Measurements from ENCODE around the gene HPN. TPM values are rescaled to one million over a fixed set of nuclear protein-coding genes. Genes with fewer than 3 reads are reported as not detected.

The HPN gene
- total and polyA plus RNA-seq, 10 of the 15 experiments (the other 5 are each of a cell fraction or from before 2014, with no cell fraction given), result 0.21 to 0.35 TPM; not detected in 8

- no peak for FAIRE-seq
- intact Hi-C loops (cut with micrococcal nuclease; ENCODE audit: unreplicated experiment) (no loop called here), in situ Hi-C loops (cut with MboI) (no loop called here)
- ChIA-PET POLR2A (no interaction called here), SMC1A (ENCODE audit: uncharacterized antibody, unreplicated experiment) (no interaction called here), CTCF (no interaction called here), RAD21 (ENCODE audit: unreplicated experiment) (no interaction called here)
- Histone ChIP-seq H3K36me3 (ENCODE audit: control insufficient read depth in 2 of 2, insufficient read depth in 2 of 2, low read length in 1 of 2) (peaks cover 12 to 35% of the 10 kb centered on the region in 2 experiments), H3K79me2 (ENCODE audit: control insufficient read depth, insufficient read depth, low read length) (no peaks in the 10 kb centered on the region), H3K4me3 (no peak overlapping the region), H3K9ac (ENCODE audit: control insufficient read depth, insufficient read depth, low read length) (no peak overlapping the region), H4K20me1 (ENCODE audit: control insufficient read depth, insufficient read depth) (no peaks in the 10 kb centered on the region), H3K4me2 (ENCODE audit: control insufficient read depth, insufficient read depth) (no peak overlapping the region), H3K4me1 (ENCODE audit: control insufficient read depth, insufficient read depth, low read length) (no peaks in the 10 kb centered on the region), H2AFZ (ENCODE audit: control insufficient read depth, low read depth, low read length) (no peak overlapping the region), H3K27ac (ENCODE audit: control insufficient read depth, insufficient read depth) (no peak overlapping the region), H3K27me3 (replicated peaks in 1 of 2; ENCODE audit: control insufficient read depth in 2 of 2, insufficient read depth in 2 of 2, low read length in 1 of 2) (no peaks in the 10 kb centered on the region), H3K9me3 (replicated peaks; ENCODE audit: control insufficient read depth, insufficient read depth, low read length) (no peaks in the 10 kb centered on the region)
- WGBS (ENCODE audit: insufficient coverage, insufficient replicate concordance, low lambda C conversion rate, missing lambda C conversion rate), result 99% methylated on average over 21 of the region's 25 CpGs
- no TSS peak for BruUV-seq (replicated peaks)
- ATAC-seq, result no peak
- TF ChIP-seq BRCA1 (IDR thresholded peaks at IDR 0.05; ENCODE audit: low read depth, low read length), result no peak
- TF ChIP-seq IKZF1 (conservative IDR thresholded peaks at IDR 0.05), result no peak
- no peak for TF ChIP-seq ESRRA (IDR thresholded peaks at IDR 0.05; ENCODE audit: low read length)
- no peak for TF ChIP-seq GATAD2B (conservative IDR thresholded peaks at IDR 0.05; ENCODE audit: low read depth)
- TF ChIP-seq, protein P1, sequence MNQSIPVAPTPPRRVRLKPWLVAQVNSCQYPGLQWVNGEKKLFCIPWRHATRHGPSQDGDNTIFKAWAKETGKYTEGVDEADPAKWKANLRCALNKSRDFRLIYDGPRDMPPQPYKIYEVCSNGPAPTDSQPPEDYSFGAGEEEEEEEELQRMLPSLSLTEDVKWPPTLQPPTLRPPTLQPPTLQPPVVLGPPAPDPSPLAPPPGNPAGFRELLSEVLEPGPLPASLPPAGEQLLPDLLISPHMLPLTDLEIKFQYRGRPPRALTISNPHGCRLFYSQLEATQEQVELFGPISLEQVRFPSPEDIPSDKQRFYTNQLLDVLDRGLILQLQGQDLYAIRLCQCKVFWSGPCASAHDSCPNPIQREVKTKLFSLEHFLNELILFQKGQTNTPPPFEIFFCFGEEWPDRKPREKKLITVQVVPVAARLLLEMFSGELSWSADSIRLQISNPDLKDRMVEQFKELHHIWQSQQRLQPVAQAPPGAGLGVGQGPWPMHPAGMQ (IDR thresholded peaks at IDR 0.05; ENCODE audit: borderline replicate concordance), result no peak
- TF ChIP-seq DPF2 (IDR thresholded peaks at IDR 0.05), result no peak
- TF ChIP-seq NFYB (IDR thresholded peaks at IDR 0.05; ENCODE audit: insufficient read depth, low read depth, low read length), result no peak
- TF ChIP-seq JUNB (IDR thresholded peaks at IDR 0.05), result no peak
- TF ChIP-seq BMI1 (IDR thresholded peaks at IDR 0.05; ENCODE audit: borderline replicate concordance), result no peak
- no peak for TF ChIP-seq JUND (IDR thresholded peaks at IDR 0.05; ENCODE audit: low read depth, low read length)
- TF ChIP-seq PBX3 (IDR thresholded peaks at IDR 0.05; ENCODE audit: insufficient replicate concordance, low read depth, low read length), result no peak
- DNase-seq (ENCODE audit: low read depth, low spot score), result no peak
Measured at GRCh38 chr19:35021596-35021995, 19.9 kb upstream of the HPN start.
